ENCODE measurements around the gene DLK2. TPM values are rescaled to one million over a fixed set of nuclear protein-coding genes. Genes with fewer than 3 reads are reported as not detected.

The DLK2 gene
- total and polyA plus RNA-seq, 2 of the 13 experiments (the other 11 are each of a cell fraction or from before 2014, with no cell fraction given) = 1.2 to 3.8 TPM

DNA sequence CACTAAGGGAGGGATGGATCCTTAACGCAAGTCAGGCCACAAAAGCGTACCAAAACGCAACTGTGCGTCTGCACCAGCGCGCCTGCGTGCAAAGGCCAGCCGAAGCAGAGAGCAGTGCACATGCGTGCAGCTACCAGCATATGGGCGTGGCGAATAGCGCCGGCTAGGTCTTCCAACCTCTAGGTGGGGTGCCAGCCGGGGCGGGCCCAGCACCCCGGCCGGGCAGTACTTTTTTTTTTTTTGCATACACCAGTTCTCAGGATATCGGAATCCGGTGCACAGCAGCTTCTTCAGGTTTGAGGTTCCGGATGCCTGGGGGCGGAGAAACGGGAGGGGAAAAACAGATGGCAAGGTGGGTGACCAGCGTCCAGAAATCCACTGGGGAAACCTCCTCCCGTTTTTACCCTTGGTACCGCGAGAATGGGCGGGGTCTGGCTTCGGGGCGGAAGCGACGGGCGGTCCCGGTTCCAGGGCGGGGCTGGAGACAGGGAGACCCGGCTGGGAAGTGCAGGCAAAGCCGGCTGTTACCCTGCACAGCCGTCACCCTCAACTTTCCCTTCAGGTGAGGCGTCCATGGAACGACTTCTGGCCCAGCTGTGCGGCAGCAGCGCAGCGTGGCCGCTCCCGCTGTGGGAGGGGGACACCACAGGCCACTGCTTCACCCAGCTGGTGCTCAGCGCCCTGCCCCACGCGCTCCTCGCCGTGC lies 27.8 kb downstream of the DLK2 start, which contains the start of gene ABCC10 (continued):
- peak; percentile 61; the same call in 1 of the 2 replicates for TF ChIP-seq ZNF136 (CRISPR knock-in tag; IDR thresholded peaks at IDR 0.05; ENCODE audit: low read depth)
- TF ChIP-seq GLI4 (CRISPR knock-in tag; IDR thresholded peaks at IDR 0.05; ENCODE audit: borderline replicate concordance) = 0 out of 2 replicates have a peak, but pooled peaks have one; percentile 44
- TF ChIP-seq SOX6 (IDR thresholded peaks at IDR 0.05) = no peak
- TF ChIP-seq SOX6 (CRISPR knock-in tag; IDR thresholded peaks at IDR 0.05) = peak; percentile 85
- TF ChIP-seq, protein P1, sequence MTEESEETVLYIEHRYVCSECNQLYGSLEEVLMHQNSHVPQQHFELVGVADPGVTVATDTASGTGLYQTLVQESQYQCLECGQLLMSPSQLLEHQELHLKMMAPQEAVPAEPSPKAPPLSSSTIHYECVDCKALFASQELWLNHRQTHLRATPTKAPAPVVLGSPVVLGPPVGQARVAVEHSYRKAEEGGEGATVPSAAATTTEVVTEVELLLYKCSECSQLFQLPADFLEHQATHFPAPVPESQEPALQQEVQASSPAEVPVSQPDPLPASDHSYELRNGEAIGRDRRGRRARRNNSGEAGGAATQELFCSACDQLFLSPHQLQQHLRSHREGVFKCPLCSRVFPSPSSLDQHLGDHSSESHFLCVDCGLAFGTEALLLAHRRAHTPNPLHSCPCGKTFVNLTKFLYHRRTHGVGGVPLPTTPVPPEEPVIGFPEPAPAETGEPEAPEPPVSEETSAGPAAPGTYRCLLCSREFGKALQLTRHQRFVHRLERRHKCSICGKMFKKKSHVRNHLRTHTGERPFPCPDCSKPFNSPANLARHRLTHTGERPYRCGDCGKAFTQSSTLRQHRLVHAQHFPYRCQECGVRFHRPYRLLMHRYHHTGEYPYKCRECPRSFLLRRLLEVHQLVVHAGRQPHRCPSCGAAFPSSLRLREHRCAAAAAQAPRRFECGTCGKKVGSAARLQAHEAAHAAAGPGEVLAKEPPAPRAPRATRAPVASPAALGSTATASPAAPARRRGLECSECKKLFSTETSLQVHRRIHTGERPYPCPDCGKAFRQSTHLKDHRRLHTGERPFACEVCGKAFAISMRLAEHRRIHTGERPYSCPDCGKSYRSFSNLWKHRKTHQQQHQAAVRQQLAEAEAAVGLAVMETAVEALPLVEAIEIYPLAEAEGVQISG (CRISPR knock-in tag; IDR thresholded peaks at IDR 0.05) = peak; percentile 97
- TF ChIP-seq MAF1 (CRISPR knock-in tag; IDR thresholded peaks at IDR 0.05; ENCODE audit: borderline replicate concordance) = no peak

DNA sequence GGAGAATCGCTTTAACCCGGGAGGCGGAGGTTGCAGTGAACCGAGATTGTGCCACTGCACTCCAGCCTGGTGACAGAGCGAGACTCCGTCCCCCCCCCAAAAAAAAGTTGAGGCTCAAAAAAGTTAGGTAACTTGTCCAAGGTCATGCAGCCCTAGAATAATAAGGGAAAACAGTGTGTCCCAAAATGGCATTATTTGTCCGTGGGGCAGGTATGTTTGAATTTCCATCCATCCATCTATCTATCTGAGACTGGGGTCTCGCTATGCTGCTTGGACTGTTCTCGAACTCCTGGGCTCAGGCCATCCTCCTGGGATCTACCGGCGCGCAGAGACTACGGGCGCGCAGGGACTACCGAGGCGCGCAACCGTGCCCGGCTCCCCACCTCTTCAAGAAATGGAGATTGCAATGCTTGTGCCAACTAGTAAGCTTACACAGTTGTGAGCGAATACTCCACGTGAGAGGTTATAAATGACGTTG lies 28.4 kb downstream of the DLK2 start:
- 76% methylated on average over 23 of the region's 23 CpGs for WGBS (ENCODE audit: low lambda C conversion rate)
- Histone ChIP-seq H3K79me2 (ENCODE audit: insufficient read depth, low read length) (peaks cover 14% of the 10 kb centered on the region), H3K27ac (ENCODE audit: extremely low read length, insufficient read depth, low read length) (peak overlapping the region; percentile 74), H3K9me3 (ENCODE audit: low read length) (no peaks in the 10 kb centered on the region), H3K36me3 (replicated peaks in 1 of 2; ENCODE audit: control insufficient read depth in 1 of 2, insufficient read depth in 2 of 2, low read length in 2 of 2) (peaks cover 0 to 5% of the 10 kb centered on the region in 2 experiments; a peak in 1 of 5 replicates), H3K4me1 (ENCODE audit: insufficient read depth, low read length) (peaks cover 34% of the 10 kb centered on the region), H4K20me1 (ENCODE audit: insufficient read depth, low read length) (no peaks in the 10 kb centered on the region), H3K27me3 (ENCODE audit: control insufficient read depth in 1 of 2, insufficient read depth in 2 of 2, low read length in 2 of 2) (no peaks in the 10 kb centered on the region; a peak in 1 of 5 replicates), H2AFZ (ENCODE audit: low read length) (no peak overlapping the region), H3K4me3 (replicated peaks in 1 of 3; ENCODE audit: insufficient read depth in 1 of 3, low read depth in 2 of 3, low read length in 3 of 3) (peak overlapping the region; percentile 84 to 93 (median 91)), H3K4me2 (ENCODE audit: low read depth, low read length) (peak overlapping the region; percentile 93), H3K9ac (ENCODE audit: insufficient read depth, low read depth, low read length) (peak overlapping the region; percentile 86)
- in situ Hi-C loops (cut with HindIII; ENCODE audit: extremely low pct_ligation_motif_present, low pct_unique_long_range_greater_than_20kb) (no loop called here), intact Hi-C loops (cut with micrococcal nuclease; ENCODE audit: unreplicated experiment) (loop anchor here (1.0 to 10.0 kb wide), 3 partner anchors 9 to 162 kb away; partner anchors contain the start of gene ZNF318)
- POLR2A ChIA-PET = interaction anchor here (0.7 to 3.4 kb wide), 28 partner anchors 10 to 351 kb away, joined by 3 to 63 read pairs (median 5); partner anchors contain the start of genes CUL9, DLK2, DNPH1 and GTPBP2
- no peak for FAIRE-seq
- DNase-seq (ENCODE audit: low spot score) = no peak
- BruUV-seq (replicated peaks) = TSS peak; percentile 99
- no peak; the same call in 2 of the 3 replicates for ATAC-seq
- CTCF ChIA-PET (ENCODE audit: low intra/inter-chr PET ratio, low total read pairs) = no interaction called here
- TF ChIP-seq, protein P2, sequence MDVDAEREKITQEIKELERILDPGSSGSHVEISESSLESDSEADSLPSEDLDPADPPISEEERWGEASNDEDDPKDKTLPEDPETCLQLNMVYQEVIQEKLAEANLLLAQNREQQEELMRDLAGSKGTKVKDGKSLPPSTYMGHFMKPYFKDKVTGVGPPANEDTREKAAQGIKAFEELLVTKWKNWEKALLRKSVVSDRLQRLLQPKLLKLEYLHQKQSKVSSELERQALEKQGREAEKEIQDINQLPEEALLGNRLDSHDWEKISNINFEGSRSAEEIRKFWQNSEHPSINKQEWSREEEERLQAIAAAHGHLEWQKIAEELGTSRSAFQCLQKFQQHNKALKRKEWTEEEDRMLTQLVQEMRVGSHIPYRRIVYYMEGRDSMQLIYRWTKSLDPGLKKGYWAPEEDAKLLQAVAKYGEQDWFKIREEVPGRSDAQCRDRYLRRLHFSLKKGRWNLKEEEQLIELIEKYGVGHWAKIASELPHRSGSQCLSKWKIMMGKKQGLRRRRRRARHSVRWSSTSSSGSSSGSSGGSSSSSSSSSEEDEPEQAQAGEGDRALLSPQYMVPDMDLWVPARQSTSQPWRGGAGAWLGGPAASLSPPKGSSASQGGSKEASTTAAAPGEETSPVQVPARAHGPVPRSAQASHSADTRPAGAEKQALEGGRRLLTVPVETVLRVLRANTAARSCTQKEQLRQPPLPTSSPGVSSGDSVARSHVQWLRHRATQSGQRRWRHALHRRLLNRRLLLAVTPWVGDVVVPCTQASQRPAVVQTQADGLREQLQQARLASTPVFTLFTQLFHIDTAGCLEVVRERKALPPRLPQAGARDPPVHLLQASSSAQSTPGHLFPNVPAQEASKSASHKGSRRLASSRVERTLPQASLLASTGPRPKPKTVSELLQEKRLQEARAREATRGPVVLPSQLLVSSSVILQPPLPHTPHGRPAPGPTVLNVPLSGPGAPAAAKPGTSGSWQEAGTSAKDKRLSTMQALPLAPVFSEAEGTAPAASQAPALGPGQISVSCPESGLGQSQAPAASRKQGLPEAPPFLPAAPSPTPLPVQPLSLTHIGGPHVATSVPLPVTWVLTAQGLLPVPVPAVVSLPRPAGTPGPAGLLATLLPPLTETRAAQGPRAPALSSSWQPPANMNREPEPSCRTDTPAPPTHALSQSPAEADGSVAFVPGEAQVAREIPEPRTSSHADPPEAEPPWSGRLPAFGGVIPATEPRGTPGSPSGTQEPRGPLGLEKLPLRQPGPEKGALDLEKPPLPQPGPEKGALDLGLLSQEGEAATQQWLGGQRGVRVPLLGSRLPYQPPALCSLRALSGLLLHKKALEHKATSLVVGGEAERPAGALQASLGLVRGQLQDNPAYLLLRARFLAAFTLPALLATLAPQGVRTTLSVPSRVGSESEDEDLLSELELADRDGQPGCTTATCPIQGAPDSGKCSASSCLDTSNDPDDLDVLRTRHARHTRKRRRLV (CRISPR knock-in tag; IDR thresholded peaks at IDR 0.05) = no peak
- TF ChIP-seq, protein P3, sequence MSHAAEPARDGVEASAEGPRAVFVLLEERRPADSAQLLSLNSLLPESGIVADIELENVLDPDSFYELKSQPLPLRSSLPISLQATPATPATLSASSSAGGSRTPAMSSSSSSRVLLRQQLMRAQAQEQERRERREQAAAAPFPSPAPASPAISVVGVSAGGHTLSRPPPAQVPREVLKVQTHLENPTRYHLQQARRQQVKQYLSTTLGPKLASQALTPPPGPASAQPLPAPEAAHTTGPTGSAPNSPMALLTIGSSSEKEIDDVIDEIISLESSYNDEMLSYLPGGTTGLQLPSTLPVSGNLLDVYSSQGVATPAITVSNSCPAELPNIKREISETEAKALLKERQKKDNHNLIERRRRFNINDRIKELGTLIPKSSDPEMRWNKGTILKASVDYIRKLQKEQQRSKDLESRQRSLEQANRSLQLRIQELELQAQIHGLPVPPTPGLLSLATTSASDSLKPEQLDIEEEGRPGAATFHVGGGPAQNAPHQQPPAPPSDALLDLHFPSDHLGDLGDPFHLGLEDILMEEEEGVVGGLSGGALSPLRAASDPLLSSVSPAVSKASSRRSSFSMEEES (CRISPR knock-in tag; IDR thresholded peaks at IDR 0.05) = no peak
- TF ChIP-seq U2AF1 (optimal IDR thresholded peaks at IDR 0.05; ENCODE audit: low read depth, low read length) (no peak), ZFP82 (CRISPR knock-in tag; IDR thresholded peaks at IDR 0.05; ENCODE audit: borderline replicate concordance) (0 out of 2 replicates have a peak, but pooled peaks have one; percentile 57), ZNF589 (CRISPR knock-in tag; conservative IDR thresholded peaks at IDR 0.05) (no peak), DNMT1 (CRISPR knock-in tag; IDR thresholded peaks at IDR 0.05) (0 out of 2 replicates have a peak, but pooled peaks have one; percentile 11)
